ENCODE results near the gene COPB1. TPM values are rescaled to one million over a fixed set of nuclear protein-coding genes. Genes with fewer than 3 reads are reported as not detected.
A peak's percentile ranks its signal among the peaks of the same experiment; 100 is the strongest.

The COPB1 gene
- total and polyA plus RNA-seq, 9 of the 15 experiments (the other 6 are each of a cell fraction or from before 2014, with no cell fraction given), result 64.7 to 188 (median 91.6) TPM

GRCh38 chr11:14519917-14520746 is 20.5 kb upstream of the COPB1 start, which contains the start of gene PSMA1 (continued):
- TF ChIP-seq DPF2 (IDR thresholded peaks at IDR 0.05), result no peak; the same call in 1 of the 2 replicates
- no peak for TF ChIP-seq SRSF3 (IDR thresholded peaks at IDR 0.05; ENCODE audit: insufficient read depth, low read length)
- TF ChIP-seq MAZ (CRISPR knock-in tag; conservative IDR thresholded peaks at IDR 0.05 in 1 of 2, IDR thresholded peaks at IDR 0.05 in 1 of 2), result peak; percentile 66 to 78
- TF ChIP-seq, protein P1, sequence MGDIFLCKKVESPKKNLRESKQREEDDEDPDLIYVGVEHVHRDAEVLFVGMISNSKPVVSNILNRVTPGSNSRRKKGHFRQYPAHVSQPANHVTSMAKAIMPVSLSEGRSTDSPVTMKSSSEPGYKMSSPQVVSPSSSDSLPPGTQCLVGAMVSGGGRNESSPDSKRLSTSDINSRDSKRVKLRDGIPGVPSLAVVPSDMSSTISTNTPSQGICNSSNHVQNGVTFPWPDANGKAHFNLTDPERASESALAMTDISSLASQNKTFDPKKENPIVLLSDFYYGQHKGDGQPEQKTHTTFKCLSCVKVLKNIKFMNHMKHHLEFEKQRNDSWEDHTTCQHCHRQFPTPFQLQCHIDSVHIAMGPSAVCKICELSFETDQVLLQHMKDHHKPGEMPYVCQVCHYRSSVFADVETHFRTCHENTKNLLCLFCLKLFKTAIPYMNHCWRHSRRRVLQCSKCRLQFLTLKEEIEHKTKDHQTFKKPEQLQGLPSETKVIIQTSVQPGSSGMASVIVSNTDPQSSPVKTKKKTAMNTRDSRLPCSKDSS (IDR thresholded peaks at IDR 0.05; ENCODE audit: low read depth, partially characterized antibody), result no peak
- no peak for TF ChIP-seq HNRNPH1 (optimal IDR thresholded peaks at IDR 0.05; ENCODE audit: low read depth, low read length)
- TF ChIP-seq TEAD1 (CRISPR knock-in tag; IDR thresholded peaks at IDR 0.05), result no peak; a peak in 2 of 4 replicates
- no peak for TF ChIP-seq FOXJ3 (CRISPR knock-in tag; IDR thresholded peaks at IDR 0.05)
- TF ChIP-seq, protein P2, sequence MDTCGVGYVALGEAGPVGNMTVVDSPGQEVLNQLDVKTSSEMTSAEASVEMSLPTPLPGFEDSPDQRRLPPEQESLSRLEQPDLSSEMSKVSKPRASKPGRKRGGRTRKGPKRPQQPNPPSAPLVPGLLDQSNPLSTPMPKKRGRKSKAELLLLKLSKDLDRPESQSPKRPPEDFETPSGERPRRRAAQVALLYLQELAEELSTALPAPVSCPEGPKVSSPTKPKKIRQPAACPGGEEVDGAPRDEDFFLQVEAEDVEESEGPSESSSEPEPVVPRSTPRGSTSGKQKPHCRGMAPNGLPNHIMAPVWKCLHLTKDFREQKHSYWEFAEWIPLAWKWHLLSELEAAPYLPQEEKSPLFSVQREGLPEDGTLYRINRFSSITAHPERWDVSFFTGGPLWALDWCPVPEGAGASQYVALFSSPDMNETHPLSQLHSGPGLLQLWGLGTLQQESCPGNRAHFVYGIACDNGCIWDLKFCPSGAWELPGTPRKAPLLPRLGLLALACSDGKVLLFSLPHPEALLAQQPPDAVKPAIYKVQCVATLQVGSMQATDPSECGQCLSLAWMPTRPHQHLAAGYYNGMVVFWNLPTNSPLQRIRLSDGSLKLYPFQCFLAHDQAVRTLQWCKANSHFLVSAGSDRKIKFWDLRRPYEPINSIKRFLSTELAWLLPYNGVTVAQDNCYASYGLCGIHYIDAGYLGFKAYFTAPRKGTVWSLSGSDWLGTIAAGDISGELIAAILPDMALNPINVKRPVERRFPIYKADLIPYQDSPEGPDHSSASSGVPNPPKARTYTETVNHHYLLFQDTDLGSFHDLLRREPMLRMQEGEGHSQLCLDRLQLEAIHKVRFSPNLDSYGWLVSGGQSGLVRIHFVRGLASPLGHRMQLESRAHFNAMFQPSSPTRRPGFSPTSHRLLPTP (IDR thresholded peaks at IDR 0.05; ENCODE audit: borderline replicate concordance, extremely low read depth, insufficient read length), result no peak
- TF ChIP-seq POLR2G (IDR thresholded peaks at IDR 0.05; ENCODE audit: low read depth, low read length), result peak; percentile 96
- TF ChIP-seq FOSL1 (tag; conservative IDR thresholded peaks at IDR 0.05), result peak; percentile 50; the same call in 1 of the 2 replicates
- no peak for TF ChIP-seq HBP1 (CRISPR knock-in tag; IDR thresholded peaks at IDR 0.05)
- TF ChIP-seq HOMEZ (CRISPR knock-in tag; IDR thresholded peaks at IDR 0.05), result no peak
- no peak for TF ChIP-seq ZSCAN32 (CRISPR knock-in tag; IDR thresholded peaks at IDR 0.05)
- TF ChIP-seq ZNF695 (CRISPR knock-in tag; IDR thresholded peaks at IDR 0.05), result no peak
- TF ChIP-seq ELF1 (tag; IDR thresholded peaks at IDR 0.05), result peak; percentile 61
- no peak for TF ChIP-seq ZNF780A (CRISPR knock-in tag; IDR thresholded peaks at IDR 0.05)
- 0 out of 2 replicates have a peak, but pooled peaks have one; percentile 62 for TF ChIP-seq E2F4 (CRISPR knock-in tag; IDR thresholded peaks at IDR 0.05; ENCODE audit: low read depth)
- no peak for TF ChIP-seq ZNF408 (CRISPR knock-in tag; IDR thresholded peaks at IDR 0.05; ENCODE audit: low read depth)

All from K562 (cell line).